NOMO-1 treated with dmso at 0.1 percent for 144 hours (cell line): Measurements from ENCODE around the gene RDX.

ENCODE experiments used
- DNase-seq: peaks from one replicate; lab custom pipeline; 2025; ENCODE audit not compliant: unreplicated experiment; lab: John Stamatoyannopoulos, UW

RDX gene

DNA sequence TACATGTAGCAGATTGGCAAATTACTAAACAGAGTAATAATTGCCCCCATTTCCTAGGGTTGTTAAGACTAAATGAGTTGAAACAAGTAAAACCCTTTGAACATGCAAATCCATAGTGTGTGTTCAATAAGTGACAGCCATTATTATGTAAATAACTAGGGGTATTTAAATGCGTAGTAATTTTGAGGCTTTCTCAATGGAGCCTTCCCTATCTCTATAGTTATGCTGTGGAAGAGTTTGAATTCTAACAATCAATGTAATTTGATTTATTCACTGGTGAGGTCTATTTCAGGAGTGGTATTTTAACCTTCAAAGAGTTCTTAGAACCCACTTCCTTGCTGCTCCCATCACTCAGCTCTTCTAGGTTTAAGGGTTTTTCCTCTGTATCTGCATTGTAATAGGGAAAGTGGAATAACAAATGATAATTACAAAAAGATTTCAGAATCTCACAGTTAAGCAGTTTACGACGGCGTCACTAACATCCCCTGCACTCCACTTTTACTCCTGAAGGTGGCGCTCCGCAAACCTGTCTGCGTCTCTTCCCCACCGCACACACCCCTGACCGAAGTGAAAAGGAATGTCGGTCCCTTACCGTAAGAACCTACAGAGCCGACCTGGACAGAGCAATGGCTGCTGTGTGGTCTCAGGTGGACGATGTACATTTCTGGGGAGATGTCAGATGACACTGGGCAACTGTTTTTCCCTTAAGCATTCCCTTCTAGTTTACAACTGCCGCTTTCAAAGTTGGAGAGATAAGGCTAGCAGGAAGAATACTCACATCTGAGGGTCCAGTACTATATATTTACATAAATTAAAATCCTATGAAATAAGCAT is 122.4 kb downstream of the RDX start:
- DNase-seq, result peak; percentile 16

DNA sequence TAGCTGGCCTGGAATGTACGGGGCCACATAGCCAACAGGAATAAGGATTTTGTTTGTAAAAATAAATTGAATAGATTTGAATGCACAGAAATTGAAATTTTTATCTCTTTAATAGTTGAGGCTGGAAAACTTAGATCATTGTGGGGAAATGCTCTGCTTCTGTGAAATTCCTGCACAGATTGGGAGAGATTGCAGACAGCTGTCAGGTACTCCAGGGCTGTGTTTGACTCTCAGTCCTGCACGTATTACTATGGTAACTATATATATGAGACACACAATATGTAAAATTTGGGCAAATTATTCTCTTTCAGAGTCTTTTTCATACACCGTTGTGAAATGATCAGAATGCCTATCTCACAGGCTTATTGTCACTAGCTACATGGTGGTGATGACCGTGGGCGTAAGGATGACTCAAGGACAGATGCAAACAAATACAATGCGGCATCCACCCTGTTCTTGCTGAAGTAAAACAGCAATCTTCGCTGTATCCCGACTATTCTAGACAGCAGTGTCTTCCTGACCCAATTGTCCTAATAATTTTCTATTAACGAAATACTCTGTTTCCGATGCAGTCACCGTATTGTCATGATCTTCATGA is 123.8 kb downstream of the RDX start:
- DNase-seq, result no peak

GRCh38 chr11:110169738-110170137 is 126.7 kb downstream of the RDX start:
- no peak for DNase-seq

DNA sequence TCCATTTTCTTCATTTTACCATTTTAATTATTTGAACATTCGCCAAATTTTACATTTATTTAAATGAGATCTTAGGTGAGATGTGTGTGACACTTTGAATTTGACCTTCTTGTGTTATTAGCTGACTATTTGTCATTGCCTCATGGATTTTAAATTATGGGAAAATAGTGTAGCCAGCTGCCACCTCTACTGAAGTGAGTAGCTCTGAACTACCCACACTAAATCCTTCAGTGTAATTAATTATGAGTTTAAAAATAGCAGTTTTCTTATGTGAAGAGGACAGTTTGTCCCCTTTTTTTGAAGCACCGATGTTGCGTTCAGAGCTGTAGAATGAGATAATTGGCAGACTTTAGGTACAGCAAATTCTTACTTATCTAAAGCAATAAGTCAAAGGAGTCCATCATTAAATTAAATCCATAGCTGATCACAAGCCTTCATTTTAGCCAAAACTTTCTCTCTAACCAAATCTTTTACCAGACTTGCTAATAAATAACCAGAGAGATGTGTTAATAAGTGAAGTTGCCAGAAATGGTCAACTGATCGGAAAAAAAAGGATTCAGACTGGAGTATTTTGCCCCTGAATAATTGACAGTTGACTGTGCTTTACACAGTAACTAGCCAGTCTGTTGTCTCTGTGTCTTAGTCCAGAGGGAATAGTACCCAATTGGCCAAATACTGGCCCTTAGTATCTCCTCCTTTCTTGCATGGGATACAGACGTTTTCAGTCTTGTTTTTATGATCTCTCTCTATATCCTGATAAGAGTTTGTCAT is 128.2 kb downstream of the RDX start:
- DNase-seq, result no peak

- DNase-seq, result no peak
Measured at GRCh38 chr11:110165039-110165925, 131.1 kb downstream of the RDX start.

DNA sequence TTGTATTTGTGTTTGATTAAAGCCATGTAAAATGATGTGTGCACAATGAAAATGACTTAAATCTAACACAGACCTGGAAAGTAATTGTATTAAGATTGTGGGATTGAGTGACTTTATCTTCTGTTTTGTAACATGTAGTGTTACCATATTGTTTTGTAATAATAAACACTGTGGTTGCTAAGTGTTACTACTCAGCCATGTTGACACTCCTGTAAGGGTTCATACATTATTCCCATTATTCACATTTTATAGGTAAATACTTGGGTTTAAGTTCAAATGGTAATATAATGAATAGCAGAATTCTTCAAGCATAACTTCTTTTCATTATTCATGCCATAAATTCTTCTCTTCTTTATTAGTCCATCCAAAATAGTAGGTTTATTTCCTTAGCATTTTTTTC is 134.2 kb downstream of the RDX start:
- DNase-seq, result no peak

- no peak for DNase-seq
Measured at GRCh38 chr11:110161061-110161460, 135.4 kb downstream of the RDX start.

DNA sequence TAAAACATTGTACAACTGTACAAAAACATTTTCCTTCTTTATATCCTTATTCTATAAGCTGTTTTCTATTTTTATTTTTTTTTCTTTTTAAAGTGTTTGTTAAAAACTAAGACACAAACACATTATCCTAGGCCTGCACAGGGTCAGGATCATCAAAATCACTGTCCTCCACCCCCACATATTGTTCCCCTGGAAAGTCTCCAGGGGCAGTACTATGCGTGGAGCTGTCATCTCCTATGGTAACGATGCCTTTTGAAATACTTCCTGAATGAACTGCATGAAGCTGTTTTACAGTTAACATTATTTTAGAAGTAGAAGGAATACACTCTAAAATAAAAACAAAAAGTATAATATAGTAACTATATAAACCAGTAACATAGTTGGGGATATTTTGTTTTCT is 136.0 kb downstream of the RDX start:
- DNase-seq, result no peak

- no peak for DNase-seq
Measured at GRCh38 chr11:110160016-110160415, 136.4 kb downstream of the RDX start.

DNA sequence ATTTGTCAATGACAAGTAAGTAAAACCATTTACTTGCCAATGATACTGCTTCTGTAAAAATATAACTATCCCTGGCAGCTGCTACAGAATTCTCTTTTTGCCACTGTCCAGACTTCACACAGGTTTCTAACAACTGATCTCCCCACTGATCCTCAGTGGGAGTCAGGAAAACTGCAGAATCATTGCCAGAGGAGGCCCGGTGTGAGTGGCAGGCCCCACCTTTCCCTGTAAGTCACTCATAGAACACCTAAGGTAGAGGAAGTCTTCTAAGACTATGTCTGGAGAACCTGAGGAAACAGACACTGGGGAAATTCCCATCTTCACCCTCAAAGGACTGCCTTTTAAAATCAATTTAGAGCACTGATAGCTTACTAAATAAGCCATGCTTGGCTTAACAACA is 136.9 kb downstream of the RDX start:
- DNase-seq, result no peak

GRCh38 chr11:110158317-110159200 is 137.9 kb downstream of the RDX start:
- DNase-seq, result no peak

DNA sequence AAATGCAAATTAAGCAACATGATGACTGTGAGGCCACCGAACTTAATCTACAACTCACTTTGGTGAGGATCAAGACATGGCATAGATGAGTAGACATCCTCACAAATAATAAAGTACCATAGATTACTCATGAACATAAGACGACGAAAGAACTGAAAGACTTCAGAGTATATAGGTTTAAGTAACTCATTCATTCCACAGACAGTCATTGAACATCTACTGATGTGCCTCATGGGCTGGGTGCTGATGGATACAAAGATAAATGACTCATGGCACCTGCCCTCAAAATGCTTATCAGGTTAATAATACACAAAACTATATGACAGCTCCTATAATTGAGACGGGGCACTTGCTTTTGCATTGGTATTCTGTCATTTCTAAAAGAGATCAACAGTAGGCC is 139.9 kb downstream of the RDX start:
- no peak for DNase-seq

DNA sequence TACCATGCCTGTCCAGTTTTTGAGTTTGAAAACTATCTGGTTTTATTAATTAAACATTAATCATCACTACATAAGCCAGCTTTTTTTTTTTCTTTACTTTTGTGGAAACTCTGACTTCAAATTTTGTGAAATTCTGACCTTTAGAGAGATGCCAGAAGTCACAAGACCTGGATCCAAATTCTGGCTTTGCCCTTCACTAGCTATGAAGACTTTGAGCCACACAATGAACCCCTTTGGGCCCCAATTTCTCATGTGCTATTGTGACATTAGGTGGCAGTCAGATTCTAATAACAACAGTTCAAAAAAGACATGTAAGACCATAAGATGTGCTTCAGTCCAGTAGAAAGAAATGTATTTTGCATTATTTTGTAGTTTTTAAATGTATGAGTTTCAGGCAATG is 142.9 kb downstream of the RDX start:
- DNase-seq, result no peak

GRCh38 chr11:110152199-110152598 is 144.2 kb downstream of the RDX start:
- DNase-seq, result no peak

DNA sequence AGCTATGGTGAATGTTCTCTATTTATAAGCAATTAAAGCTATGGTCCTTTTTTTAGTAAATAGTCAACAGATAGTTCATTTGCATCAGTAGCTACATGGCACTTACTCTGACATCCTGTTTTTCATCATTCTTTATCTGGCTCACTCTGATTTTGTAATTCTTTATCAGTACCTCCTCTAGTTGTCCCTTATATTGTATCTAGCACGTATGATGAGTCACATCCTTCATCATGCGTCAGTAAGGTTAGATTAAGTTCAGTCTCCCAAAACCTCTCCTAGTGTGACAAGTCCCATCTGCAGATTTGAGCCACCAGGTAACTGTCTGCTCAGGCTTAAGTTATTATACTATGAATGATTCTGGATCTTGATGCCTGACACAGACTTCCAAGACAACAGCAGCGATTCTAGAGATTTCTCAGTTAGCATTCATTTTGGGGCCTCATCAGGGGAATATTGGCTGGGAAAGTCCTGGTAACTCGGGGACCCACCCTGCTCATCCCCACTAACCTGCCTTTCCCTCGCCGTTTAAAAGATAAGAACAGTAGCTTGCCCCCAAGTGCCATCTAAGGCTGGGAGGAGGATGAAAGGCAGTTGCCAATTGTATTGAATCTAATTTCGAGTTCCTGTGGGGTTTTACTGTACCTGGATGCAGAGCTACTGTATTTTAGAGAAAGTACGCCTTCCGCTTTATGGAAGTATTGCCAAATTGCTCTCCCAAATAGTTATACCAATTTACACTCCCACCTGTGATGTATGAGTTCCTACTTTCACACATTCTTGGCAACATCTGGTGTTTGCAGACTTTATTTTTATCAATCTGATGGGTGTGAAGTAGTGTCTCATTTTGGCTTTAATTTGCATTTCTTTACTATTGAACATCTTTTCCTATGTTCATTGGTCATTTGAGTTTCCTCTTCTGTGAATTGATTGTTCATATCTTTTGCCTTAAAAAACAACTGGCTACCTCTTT is 147.4 kb downstream of the RDX start:
- no peak for DNase-seq

GRCh38 chr11:110147962-110148709 is 148.3 kb downstream of the RDX start:
- DNase-seq, result no peak

DNA sequence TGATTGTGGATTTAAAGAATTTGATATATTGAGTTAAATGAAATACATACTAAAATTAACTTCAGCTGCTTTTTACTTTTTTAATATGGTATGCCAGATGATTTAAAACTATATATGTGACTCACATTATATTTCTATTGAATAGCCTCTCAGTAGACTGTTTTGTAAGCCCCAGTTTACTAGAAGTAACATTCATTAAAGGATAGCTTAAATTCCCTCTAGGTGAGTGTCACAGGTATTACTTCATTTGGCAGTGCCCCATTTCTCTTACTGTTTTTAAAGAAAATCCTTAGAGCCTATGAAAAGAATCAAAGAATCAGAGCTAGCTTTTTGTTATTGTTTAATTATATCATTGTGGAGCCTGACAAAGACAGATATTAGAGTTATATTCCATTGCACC is 154.6 kb downstream of the RDX start:
- no peak for DNase-seq

DNA sequence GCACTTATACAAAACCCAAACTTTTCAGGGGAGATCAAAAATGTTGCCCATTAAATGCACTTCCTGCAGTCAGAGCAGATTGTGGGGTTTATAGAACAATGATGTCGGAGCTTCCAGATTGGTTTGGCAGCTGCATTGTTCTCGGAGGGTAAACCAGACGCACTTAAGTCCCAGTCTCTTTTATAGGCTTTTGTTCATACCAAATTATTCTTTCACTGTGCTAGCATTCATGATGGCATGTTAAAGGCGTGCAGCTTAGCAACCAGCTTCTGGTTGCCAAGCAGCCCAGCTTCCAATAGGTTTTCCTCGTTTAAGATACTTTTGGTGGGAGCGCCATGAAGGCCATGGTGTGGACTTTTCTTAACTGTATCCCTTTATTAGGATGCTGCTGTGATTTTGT is 162.3 kb downstream of the RDX start:
- no peak for DNase-seq
